Activated CD8-positive, alpha-beta memory T cell treated with anti-CD3 and anti-CD28 coated beads for 36 hours (primary cell): Measurements from ENCODE around the gene BUB1B. TPM values are rescaled to one million over a fixed set of nuclear protein-coding genes. Genes with fewer than 3 reads are reported as not detected.

ENCODE experiments used
- CTCF ChIA-PET: fragments of 350-600 bp; sonication (Branson Sonifier 250); formaldehyde crosslinking; loops from one replicate; lab custom pipeline; 2021; ENCODE audit warnings: antibody characterized with exemption; lab: Charles Lee
- POLR2A ChIA-PET: fragments of 350-600 bp; sonication (Branson Sonifier 250); formaldehyde crosslinking; loops from one replicate; lab custom pipeline; 2021; ENCODE audit warnings: antibody characterized with exemption; lab: Charles Lee
- total RNA-seq, 2 experiments: library from RNA; stranded (reverse); gene quantifications; one replicate each; pipeline ENCODE4 v1.2.3, GENCODE V29; 2021

The BUB1B gene
- total RNA-seq, 2 experiments from 2014 or later, result 57.1 to 65.4 TPM

DNA sequence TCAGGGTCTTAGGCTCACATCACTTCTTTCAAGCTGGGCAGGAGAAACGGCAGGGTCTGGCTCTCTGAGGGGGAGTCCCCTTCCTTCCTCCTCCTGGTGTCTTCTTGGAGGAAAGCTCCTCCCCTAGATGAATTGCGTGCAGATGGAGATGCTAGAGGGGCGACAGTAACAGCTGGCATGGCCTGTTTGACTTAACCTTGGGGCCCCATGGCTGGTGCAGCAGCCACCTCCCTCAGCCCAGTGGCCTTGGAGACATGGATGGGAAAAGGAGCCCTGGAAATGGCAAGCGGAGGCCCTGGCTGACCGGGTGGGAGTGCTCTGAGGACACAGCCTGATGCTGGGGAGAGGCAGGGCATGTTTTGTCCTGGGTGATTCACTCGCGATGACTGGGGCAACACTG, 98.2 kb downstream of the BUB1B start:
- POLR2A ChIA-PET, result interaction anchor here (0.7 kb wide), 1 partner anchor 8 kb away, joined by 3 read pairs; no protein-coding TSS in a partner anchor
- CTCF ChIA-PET, result no interaction called here

- ChIA-PET POLR2A (interaction anchor here (0.6 kb wide), 1 partner anchor 182 kb away, joined by 7 read pairs; no protein-coding TSS in a partner anchor), CTCF (interaction anchor here (0.8 to 4.7 kb wide), 2 partner anchors 10 to 81 kb away, joined by 3 to 35 read pairs; no protein-coding TSS in a partner anchor)
Measured at GRCh38 chr15:40263024-40263754, 102.3 kb downstream of the BUB1B start.

- CTCF ChIA-PET, result interaction anchor here (0.8 to 4.7 kb wide), 2 partner anchors 9 to 80 kb away, joined by 3 to 35 read pairs; no protein-coding TSS in a partner anchor
- POLR2A ChIA-PET, result no interaction called here
Measured at GRCh38 chr15:40264321-40265153, 103.7 kb downstream of the BUB1B start.

DNA sequence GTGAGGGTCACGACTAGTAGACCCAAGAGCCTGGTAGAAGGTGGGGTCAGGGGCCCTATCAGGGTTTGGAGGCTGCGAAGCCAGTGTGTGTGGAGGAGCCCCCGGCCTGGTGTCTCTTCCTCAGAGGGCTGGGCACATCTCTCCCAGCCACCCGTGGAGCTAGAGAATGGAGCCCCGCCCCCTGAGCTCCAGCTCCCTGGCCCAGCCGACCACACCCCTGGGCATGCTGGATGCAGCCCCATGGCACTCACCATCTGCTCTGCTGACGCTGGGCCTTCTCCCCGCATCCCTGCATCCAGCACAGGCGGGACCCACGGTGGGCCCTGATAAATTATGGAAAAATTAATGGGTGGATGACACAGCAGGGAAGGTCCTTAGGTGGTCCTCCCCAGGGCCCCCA, 104.5 kb downstream of the BUB1B start:
- ChIA-PET POLR2A (no interaction called here), CTCF (interaction anchor here (4.7 kb wide), 1 partner anchor 8 kb away, joined by 35 read pairs; no protein-coding TSS in a partner anchor)

- CTCF ChIA-PET, result interaction anchor here (4.7 kb wide), 1 partner anchor 8 kb away, joined by 35 read pairs; no protein-coding TSS in a partner anchor
- POLR2A ChIA-PET, result no interaction called here
Measured at GRCh38 chr15:40265875-40266274, 105.0 kb downstream of the BUB1B start.

- CTCF ChIA-PET, result interaction anchor here (1.2 kb wide), 1 partner anchor 13 kb away, joined by 6 read pairs; no protein-coding TSS in a partner anchor
- POLR2A ChIA-PET, result no interaction called here
Measured at GRCh38 chr15:40266828-40267304, 106.0 kb downstream of the BUB1B start.

GRCh38 chr15:40267670-40268069, 106.8 kb downstream of the BUB1B start:
- CTCF ChIA-PET, result interaction anchor here (1.2 kb wide), 1 partner anchor 12 kb away, joined by 6 read pairs; no protein-coding TSS in a partner anchor
- POLR2A ChIA-PET, result no interaction called here

GRCh38 chr15:40269604-40270003, 108.7 kb downstream of the BUB1B start:
- CTCF ChIA-PET, result interaction anchor here (1.8 kb wide), 1 partner anchor 10 kb away, joined by 7 read pairs; no protein-coding TSS in a partner anchor
- POLR2A ChIA-PET, result interaction anchor here (0.6 kb wide), 1 partner anchor 433 kb away, joined by 3 read pairs; no protein-coding TSS in a partner anchor

GRCh38 chr15:40270246-40270995, 109.6 kb downstream of the BUB1B start:
- POLR2A ChIA-PET, result no interaction called here
- CTCF ChIA-PET, result interaction anchor here (1.8 kb wide), 1 partner anchor 9 kb away, joined by 7 read pairs; no protein-coding TSS in a partner anchor

Other genes with a start within 250 kb of the BUB1B start
- under 1 TPM; 0.06 to 0.11 TPM for gene GPR176, start 240.8 kb upstream of the BUB1B start, total RNA-seq
- gene EIF2AK4, start 227.0 kb upstream of the BUB1B start, total RNA-seq, result 10 to 100 TPM; 24.5 to 25.1 TPM
- 100 to 1,000 TPM; 195 to 206 TPM for gene SRP14, start 121.9 kb upstream of the BUB1B start, total RNA-seq
- 1 to 10 TPM; 7.7 to 8.4 TPM for gene BMF, start 52.2 kb upstream of the BUB1B start, total RNA-seq
- 1 to 10 TPM; 2.1 to 2.3 TPM for gene PAK6, start 78.0 kb downstream of the BUB1B start, total RNA-seq
- under 1 TPM in 1 of 2 experiments, not detected in 1; 0.17 TPM for gene ANKRD63, start 122.0 kb downstream of the BUB1B start, total RNA-seq
- gene PLCB2, start 146.9 kb downstream of the BUB1B start, total RNA-seq, result 10 to 100 TPM; 52.3 to 53.3 TPM
- 10 to 100 TPM; 15.4 to 19.3 TPM for gene INAFM2, start 162.6 kb downstream of the BUB1B start, total RNA-seq
- gene CCDC9B, start 179.9 kb downstream of the BUB1B start, total RNA-seq, result under 1 TPM; 0.17 to 0.34 TPM
- gene PHGR1, start 190.0 kb downstream of the BUB1B start, total RNA-seq, result not detected
- gene DISP2, start 197.2 kb downstream of the BUB1B start, total RNA-seq, result under 1 TPM; 0.15 to 0.36 TPM
- 10 to 100 TPM; 50.1 to 60.9 TPM for gene KNSTRN, start 221.7 kb downstream of the BUB1B start, total RNA-seq
- 10 to 100 TPM; 68.8 to 72.3 TPM for gene IVD, start 244.7 kb downstream of the BUB1B start, total RNA-seq